NOMO-1 treated with dmso at 0.1 percent for 144 hours (cell line): ENCODE results near the gene SCPEP1.
A peak's percentile ranks its signal among the peaks of the same experiment; 100 is the strongest.

Experiments used
- DNase-seq: peaks from one replicate; lab custom pipeline; 2025; ENCODE audit not compliant: unreplicated experiment; lab: John Stamatoyannopoulos, UW

SCPEP1 gene

GRCh38 chr17:56994009-56994792, 16.3 kb downstream of the SCPEP1 start:
- DNase-seq: no peak

DNA sequence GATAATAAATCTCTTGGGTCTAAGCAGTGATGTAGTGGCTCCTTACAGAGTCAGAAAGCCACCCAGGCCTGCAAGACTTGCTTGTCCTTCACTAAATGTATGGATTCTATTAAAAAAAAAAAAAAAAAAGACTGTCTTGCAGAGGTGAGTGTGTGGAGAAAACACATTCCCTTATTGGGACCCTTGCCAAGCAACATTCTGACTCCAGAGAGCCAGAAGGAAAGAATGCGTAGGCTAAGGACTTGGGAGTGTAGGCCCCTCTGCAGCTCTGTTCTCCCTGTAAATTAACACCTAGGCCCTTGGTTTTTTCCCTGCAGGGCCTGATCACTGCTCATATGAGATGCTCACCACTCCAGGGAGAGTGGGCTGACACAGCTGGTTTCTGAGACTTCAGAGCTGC, 17.8 kb downstream of the SCPEP1 start:
- no peak for DNase-seq

DNA sequence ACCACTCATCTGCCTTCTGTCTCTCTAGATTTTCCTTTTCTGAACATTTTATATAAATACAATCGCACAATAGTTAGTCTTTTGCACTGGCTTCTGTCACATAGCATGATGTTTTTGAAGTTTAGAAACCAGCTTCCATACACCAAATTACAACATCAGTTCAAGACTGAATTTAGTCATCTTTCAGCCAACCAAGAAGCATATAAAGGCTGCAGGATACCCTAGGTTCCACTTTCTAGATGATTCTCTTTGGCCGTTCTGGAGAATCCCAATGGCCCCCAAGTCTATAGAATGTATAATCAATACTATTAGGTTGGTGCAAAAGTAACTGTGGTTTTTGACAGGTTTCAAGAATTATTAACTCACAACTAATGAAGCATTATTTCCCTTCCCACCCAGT, 19.4 kb downstream of the SCPEP1 start:
- DNase-seq: no peak

GRCh38 chr17:57001541-57001940, 23.6 kb downstream of the SCPEP1 start:
- no peak for DNase-seq

GRCh38 chr17:57002904-57003303, 25.0 kb downstream of the SCPEP1 start:
- no peak for DNase-seq

DNA sequence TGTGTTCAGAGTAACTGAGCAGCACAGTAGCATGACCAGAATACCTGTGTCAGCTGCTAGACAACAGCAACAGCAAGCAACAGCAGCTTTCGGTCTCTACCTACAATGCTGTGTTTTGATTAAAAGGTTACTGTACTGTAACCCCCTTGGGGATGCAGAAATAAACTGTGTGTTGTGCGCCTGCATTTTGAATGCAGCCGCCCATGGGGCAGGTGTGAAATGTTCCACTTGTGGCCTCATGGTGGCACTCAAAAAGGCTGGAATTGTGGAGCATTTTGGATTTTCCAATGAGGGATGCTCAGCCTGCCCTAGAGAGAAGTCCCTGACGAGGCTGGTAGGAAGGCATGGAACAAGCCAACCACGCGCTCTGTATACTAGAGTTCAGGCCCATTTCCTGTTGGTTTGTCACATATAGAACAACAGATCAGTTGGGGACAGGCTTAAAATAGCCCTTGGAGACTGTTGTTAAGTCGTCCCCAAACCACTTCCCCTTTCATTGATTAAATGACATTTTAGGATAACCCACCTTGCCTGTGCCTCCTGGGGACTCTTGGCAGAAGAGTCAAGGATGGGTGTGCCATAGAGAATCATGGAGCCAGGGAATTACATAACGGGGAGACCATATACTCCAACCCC, 27.1 kb downstream of the SCPEP1 start:
- DNase-seq: peak; percentile 91

DNA sequence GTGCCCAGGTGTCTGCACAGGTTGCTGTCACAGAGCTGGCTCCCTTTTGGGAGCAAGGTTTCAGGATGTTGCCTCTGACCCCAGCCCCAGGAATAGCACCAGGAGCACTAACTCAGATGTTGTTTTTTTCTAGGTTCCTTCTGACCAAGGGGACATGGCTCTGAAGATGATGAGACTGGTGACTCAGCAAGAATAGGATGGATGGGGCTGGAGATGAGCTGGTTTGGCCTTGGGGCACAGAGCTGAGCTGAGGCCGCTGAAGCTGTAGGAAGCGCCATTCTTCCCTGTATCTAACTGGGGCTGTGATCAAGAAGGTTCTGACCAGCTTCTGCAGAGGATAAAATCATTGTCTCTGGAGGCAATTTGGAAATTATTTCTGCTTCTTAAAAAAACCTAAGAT, 28.1 kb downstream of the SCPEP1 start:
- DNase-seq: peak; percentile 27

GRCh38 chr17:57008958-57009357, 31.0 kb downstream of the SCPEP1 start:
- DNase-seq: no peak

DNA sequence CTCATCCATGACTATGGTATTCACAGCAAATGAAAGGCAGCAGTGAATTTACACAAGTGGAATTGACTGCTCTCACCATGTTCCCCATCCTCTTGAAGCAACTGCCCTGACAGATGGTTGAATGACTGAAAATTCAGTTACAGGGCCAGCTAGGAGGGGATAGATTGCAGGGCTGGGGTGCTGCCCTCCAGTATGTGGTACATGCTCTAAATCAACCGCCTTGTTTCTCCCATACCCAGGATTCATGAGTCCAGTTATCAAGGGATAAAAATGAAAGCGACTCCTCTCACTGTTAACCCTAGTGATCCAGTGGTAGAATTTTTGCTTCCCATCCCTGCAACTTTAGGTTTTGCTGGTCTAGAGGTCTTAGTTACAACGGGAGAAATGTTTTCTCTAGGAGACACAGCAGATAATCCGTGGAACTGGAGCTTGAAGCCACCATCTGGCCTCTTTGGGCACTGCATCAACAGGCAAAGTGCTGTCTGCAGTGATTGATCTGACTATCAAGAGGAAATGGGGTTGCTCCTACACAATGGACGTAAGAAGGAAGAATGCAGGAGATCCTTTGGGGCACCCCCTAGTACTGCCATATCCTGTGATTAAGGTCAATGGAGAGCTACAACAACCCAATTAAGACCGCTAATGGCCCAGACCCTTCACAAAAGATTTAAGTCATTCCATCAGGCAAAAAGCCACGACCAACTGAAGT, 32.0 kb downstream of the SCPEP1 start:
- peak; percentile 31 for DNase-seq

- DNase-seq: no peak
These were observed 32.6 kb downstream of the SCPEP1 start for GRCh38 chr17:57010487-57010886.

- no peak for DNase-seq
These were observed 33.6 kb downstream of the SCPEP1 start for GRCh38 chr17:57011491-57012015.

DNA sequence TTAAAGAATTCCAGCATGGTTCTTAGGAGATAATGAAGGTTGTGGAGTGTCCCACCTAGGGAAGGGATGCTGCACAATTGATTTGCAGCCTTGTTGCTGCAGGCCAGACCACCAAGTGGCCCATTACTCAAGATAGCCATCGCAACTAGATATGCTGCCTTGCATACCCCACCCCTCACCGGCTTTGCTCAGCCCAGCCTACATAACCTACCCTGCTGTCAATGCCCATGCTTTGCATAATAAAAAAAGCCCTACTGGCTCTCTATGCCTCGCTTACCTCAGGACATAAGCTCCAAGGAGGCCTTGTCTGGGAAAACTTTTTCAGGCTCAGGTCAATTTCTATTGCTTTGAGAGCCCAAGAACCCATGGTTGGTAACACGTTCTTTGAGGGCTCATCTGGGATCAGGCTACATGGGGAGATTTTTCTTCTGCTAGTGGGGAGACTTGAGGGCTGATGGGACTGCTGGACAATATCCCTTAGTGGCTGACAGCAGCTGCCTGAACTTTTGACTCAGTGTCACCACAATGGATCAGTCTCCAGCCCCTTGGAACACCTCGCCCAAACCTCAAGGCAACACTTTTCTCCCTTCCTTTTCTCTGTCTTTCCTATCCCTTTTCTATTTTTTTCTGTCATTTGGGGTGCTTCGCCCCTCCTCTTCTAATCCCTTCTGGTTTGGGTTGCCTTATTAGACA, 38.3 kb downstream of the SCPEP1 start:
- DNase-seq: no peak

GRCh38 chr17:57016764-57017116, 38.8 kb downstream of the SCPEP1 start:
- DNase-seq: no peak

DNA sequence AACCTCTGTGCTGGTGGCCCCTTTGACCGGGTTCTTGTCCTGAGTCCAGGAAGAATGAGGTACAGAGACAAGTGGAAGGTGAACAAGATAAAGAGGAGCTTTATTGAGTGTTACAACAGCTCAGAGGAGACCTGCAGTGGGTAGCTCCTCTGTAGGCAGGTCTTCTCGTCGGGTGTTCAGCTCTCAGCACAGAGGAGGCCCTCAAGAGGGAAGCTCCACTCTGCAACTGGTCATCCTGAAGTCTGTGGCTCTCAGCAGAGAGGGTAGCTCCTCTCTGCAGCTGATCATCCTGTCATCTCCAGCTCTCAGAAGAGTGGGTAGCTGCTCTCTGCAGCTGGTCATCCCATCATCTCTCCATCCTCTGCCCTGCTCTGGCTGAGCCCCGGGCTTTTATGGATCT, 39.7 kb downstream of the SCPEP1 start:
- no peak for DNase-seq

DNA sequence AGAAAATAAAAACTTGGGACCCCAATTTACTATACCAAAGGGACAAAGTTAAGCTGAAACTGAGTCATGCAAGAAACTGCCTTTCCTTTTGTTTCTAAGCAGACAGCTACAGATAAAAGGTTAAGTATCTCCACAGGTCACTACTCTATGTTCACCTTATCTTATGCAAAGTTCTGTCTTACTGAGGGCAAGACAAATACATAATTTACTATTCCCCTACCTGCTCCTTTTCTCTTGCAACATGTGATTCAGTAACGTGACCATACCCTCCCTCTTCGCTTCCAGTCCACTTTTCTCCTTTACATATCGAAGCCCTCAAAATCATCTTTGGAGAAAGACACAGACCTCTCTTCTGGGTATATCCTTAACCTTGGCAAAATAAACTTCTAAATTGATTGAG, 42.3 kb downstream of the SCPEP1 start:
- no peak for DNase-seq

- no peak for DNase-seq
These were observed 43.5 kb downstream of the SCPEP1 start for GRCh38 chr17:57021226-57021940.

- DNase-seq: no peak
These were observed 47.9 kb downstream of the SCPEP1 start for GRCh38 chr17:57025876-57026275.

- DNase-seq: no peak
These were observed 49.9 kb downstream of the SCPEP1 start for GRCh38 chr17:57027852-57028251.

GRCh38 chr17:57032343-57032742, 54.4 kb downstream of the SCPEP1 start:
- no peak for DNase-seq

- DNase-seq: no peak
These were observed 55.4 kb downstream of the SCPEP1 start for GRCh38 chr17:57033296-57033695.
